ENCODE results near the gene SRL.

GRCh38 chr16:4217204-4218131 lies 24.4 kb downstream of the SRL start:
- TF ChIP-seq, protein P1, sequence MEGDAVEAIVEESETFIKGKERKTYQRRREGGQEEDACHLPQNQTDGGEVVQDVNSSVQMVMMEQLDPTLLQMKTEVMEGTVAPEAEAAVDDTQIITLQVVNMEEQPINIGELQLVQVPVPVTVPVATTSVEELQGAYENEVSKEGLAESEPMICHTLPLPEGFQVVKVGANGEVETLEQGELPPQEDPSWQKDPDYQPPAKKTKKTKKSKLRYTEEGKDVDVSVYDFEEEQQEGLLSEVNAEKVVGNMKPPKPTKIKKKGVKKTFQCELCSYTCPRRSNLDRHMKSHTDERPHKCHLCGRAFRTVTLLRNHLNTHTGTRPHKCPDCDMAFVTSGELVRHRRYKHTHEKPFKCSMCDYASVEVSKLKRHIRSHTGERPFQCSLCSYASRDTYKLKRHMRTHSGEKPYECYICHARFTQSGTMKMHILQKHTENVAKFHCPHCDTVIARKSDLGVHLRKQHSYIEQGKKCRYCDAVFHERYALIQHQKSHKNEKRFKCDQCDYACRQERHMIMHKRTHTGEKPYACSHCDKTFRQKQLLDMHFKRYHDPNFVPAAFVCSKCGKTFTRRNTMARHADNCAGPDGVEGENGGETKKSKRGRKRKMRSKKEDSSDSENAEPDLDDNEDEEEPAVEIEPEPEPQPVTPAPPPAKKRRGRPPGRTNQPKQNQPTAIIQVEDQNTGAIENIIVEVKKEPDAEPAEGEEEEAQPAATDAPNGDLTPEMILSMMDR (IDR thresholded peaks at IDR 0.05): no peak
- TF ChIP-seq EP300 (IDR thresholded peaks at IDR 0.05) (no peak), POLR2AphosphoS5 (IDR thresholded peaks at IDR 0.05) (no peak), POLR2A (IDR thresholded peaks at IDR 0.05; ENCODE audit: low read depth) (no peak)
